ENCODE results near the gene ALPG. TPM values are rescaled to one million over a fixed set of nuclear protein-coding genes. Genes with fewer than 3 reads are reported as not detected.
A peak's percentile ranks its signal among the peaks of the same experiment; 100 is the strongest.
"Not testable (repeated sequence)": the region's sequence is repeated elsewhere in the genome, so short reads cannot be mapped to it uniquely, and the experiment has no call there.

Gene ALPG
- total and polyA plus RNA-seq, 2 donors (not counting 3 experiments of a cell fraction or from before 2014, with no cell fraction given) = not detected

DNA sequence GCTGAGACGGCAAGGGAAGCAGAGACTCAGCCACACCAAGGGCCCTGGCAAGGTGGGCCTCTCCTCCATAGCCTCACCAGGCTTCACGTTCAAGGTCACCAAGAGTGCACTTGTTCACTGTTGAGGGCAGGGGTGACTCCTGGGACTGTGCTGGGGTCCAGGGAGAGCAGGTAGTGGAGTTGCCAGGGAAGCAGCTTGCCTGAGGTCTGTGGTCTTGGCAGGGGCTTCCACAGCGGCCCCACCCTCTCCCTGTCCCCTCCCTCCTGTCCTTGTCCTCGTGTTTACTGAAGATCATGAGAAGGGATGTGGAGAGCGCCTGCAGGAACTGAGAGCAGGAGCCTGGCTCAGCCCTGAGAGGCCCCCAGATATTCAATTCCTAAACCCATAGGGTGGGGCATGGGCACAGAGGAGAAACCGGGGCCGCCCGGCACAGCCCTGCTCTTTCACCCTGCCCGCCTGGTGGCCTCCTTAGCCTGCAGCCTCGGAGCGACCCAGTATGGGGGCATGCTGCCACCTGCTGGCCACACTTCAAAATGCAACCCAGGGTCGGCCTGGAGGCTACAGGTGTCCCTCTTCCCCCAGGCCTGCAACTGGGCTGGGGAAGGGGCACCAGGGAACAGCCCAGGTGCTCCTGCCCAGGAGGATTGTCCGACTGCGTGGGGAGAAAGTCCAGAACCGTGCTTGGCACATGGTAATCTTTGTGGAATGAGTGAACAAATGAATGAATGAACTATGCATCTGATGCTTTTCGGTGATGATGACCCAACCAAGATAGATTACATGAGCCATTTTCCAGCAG is 33.8 kb downstream of the ALPG start:
- H2AFZ ChIP-seq (ENCODE audit: low read depth, low read length); H3K27me3 ChIP-seq (ENCODE audit: control insufficient read depth in 2 of 2, insufficient read depth in 2 of 2, low read length in 2 of 2); H3K4me3 ChIP-seq (replicated peaks in 1 of 3; ENCODE audit: insufficient read depth in 1 of 3, low read depth in 1 of 3, low read length in 3 of 3); H3K9me1 ChIP-seq (replicated peaks; ENCODE audit: control insufficient read depth, extremely low read depth, insufficient read depth, low read length); H3K9ac ChIP-seq (replicated peaks; ENCODE audit: extremely low read depth, insufficient read depth, low read length); H3K79me2 ChIP-seq (ENCODE audit: control insufficient read depth, insufficient read depth, low read length); dilution Hi-C loops (cut with MboI; ENCODE audit: extremely low pct_ligation_motif_present, low sequenced_read_pairs); H3K4me1 ChIP-seq (ENCODE audit: control insufficient read depth, extremely low read depth, insufficient read depth, low read length); H3K9me3 ChIP-seq (replicated peaks; ENCODE audit: control insufficient read depth, insufficient read depth, low read length); H3K27ac ChIP-seq (ENCODE audit: insufficient read depth, low read depth, low read length); H3K4me2 ChIP-seq (ENCODE audit: insufficient read depth, low read length); POLR2A ChIA-PET; H3K36me3 ChIP-seq (ENCODE audit: control insufficient read depth in 2 of 2, extremely low read depth in 1 of 2, insufficient read depth in 2 of 2, low read length in 2 of 2); H4K20me1 ChIP-seq (replicated peaks; ENCODE audit: control insufficient read depth, extremely low read depth, insufficient read depth, low read length); BruUV-seq (replicated peaks): not testable (repeated sequence)
- CTCF ChIA-PET = interaction anchor here (1.5 to 2.8 kb wide), 6 partner anchors 73 to 540 kb away, joined by 5 to 45 read pairs (median 12); no protein-coding TSS in a partner anchor
- peak; percentile 70 for FAIRE-seq
- peak; percentile 84 to 94 for TF ChIP-seq CTCF (IDR thresholded peaks at IDR 0.05; ENCODE audit: extremely low read depth in 1 of 2, insufficient read depth in 1 of 2, low read depth in 1 of 2, low read length in 2 of 2)
- peak; percentile 66 for DNase-seq (ENCODE audit: low read depth, low spot score)
- intact Hi-C loops (cut with micrococcal nuclease) = loop anchor here (1.0 kb wide), 4 partner anchors 73 to 540 kb away; no protein-coding TSS in a partner anchor

- intact Hi-C loops (cut with micrococcal nuclease) (no loop called here), dilution Hi-C loops (cut with MboI; ENCODE audit: extremely low pct_ligation_motif_present, low sequenced_read_pairs) (no loop called here)
- Histone ChIP-seq H3K4me3 (replicated peaks in 1 of 3; ENCODE audit: insufficient read depth in 1 of 3, low read depth in 1 of 3, low read length in 3 of 3) (no peak overlapping the region), H4K20me1 (replicated peaks; ENCODE audit: control insufficient read depth, extremely low read depth, insufficient read depth, low read length) (no peaks in the 10 kb centered on the region), H3K27me3 (ENCODE audit: control insufficient read depth in 2 of 2, insufficient read depth in 2 of 2, low read length in 2 of 2) (peaks cover 0 to 2% of the 10 kb centered on the region in 2 experiments), H3K4me2 (ENCODE audit: insufficient read depth, low read length) (no peak overlapping the region), H3K36me3 (ENCODE audit: control insufficient read depth in 2 of 2, extremely low read depth in 1 of 2, insufficient read depth in 2 of 2, low read length in 2 of 2) (no peaks in the 10 kb centered on the region), H3K9me1 (replicated peaks; ENCODE audit: control insufficient read depth, extremely low read depth, insufficient read depth, low read length) (no peaks in the 10 kb centered on the region), H3K79me2 (ENCODE audit: control insufficient read depth, insufficient read depth, low read length) (no peaks in the 10 kb centered on the region), H3K9me3 (replicated peaks; ENCODE audit: control insufficient read depth, insufficient read depth, low read length) (no peaks in the 10 kb centered on the region), H3K9ac (replicated peaks; ENCODE audit: extremely low read depth, insufficient read depth, low read length) (no peak overlapping the region), H3K27ac (ENCODE audit: insufficient read depth, low read depth, low read length) (no peak overlapping the region), H2AFZ (ENCODE audit: low read depth, low read length) (no peak overlapping the region), H3K4me1 (ENCODE audit: control insufficient read depth, extremely low read depth, insufficient read depth, low read length) (no peaks in the 10 kb centered on the region)
- DNase-seq (ENCODE audit: low read depth, low spot score) = no peak
- BruUV-seq (replicated peaks) = no TSS peak
- TF ChIP-seq POLR2A (IDR thresholded peaks at IDR 0.05; ENCODE audit: low read depth, low read length) = no peak
- no peak for TF ChIP-seq MAX (IDR thresholded peaks at IDR 0.05; ENCODE audit: insufficient read depth, insufficient read length)
- no peak for TF ChIP-seq JUN (IDR thresholded peaks at IDR 0.05; ENCODE audit: borderline replicate concordance, insufficient read depth, insufficient read length, low read depth)
- no peak for TF ChIP-seq GATA2 (IDR thresholded peaks at IDR 0.05; ENCODE audit: insufficient read depth, insufficient read length, low read depth, low read length)
- no peak for TF ChIP-seq MYC (IDR thresholded peaks at IDR 0.05; ENCODE audit: low read depth, low read length)
- no peak for TF ChIP-seq FOS (IDR thresholded peaks at IDR 0.05; ENCODE audit: borderline replicate concordance, insufficient read depth, low read length)
- no peak for FAIRE-seq
- CTCF ChIA-PET = interaction anchor here (1.5 to 2.8 kb wide), 2 partner anchors 516 to 540 kb away, joined by 5 to 11 read pairs; no protein-coding TSS in a partner anchor
- POLR2A ChIA-PET = no interaction called here
Measured at GRCh38 chr2:232441147-232441651, 34.6 kb downstream of the ALPG start.

- POLR2A ChIA-PET; H3K4me2 ChIP-seq (ENCODE audit: insufficient read depth, low read length); H3K27ac ChIP-seq (ENCODE audit: insufficient read depth, low read depth, low read length); BruUV-seq (replicated peaks); H3K9ac ChIP-seq (replicated peaks; ENCODE audit: extremely low read depth, insufficient read depth, low read length); H2AFZ ChIP-seq (ENCODE audit: low read depth, low read length); H4K20me1 ChIP-seq (replicated peaks; ENCODE audit: control insufficient read depth, extremely low read depth, insufficient read depth, low read length); DNase-seq (ENCODE audit: low read depth, low spot score); H3K9me3 ChIP-seq (replicated peaks; ENCODE audit: control insufficient read depth, insufficient read depth, low read length); dilution Hi-C loops (cut with MboI; ENCODE audit: extremely low pct_ligation_motif_present, low sequenced_read_pairs); H3K27me3 ChIP-seq (ENCODE audit: control insufficient read depth in 2 of 2, insufficient read depth in 2 of 2, low read length in 2 of 2); FAIRE-seq; H3K4me3 ChIP-seq (replicated peaks in 1 of 3; ENCODE audit: insufficient read depth in 1 of 3, low read depth in 1 of 3, low read length in 3 of 3); intact Hi-C loops (cut with micrococcal nuclease); H3K79me2 ChIP-seq (ENCODE audit: control insufficient read depth, insufficient read depth, low read length); H3K4me1 ChIP-seq (ENCODE audit: control insufficient read depth, extremely low read depth, insufficient read depth, low read length); H3K9me1 ChIP-seq (replicated peaks; ENCODE audit: control insufficient read depth, extremely low read depth, insufficient read depth, low read length); H3K36me3 ChIP-seq (ENCODE audit: control insufficient read depth in 2 of 2, extremely low read depth in 1 of 2, insufficient read depth in 2 of 2, low read length in 2 of 2): not testable (repeated sequence)
- CTCF ChIA-PET = interaction anchor here (1.5 to 2.8 kb wide), 2 partner anchors 517 to 541 kb away, joined by 5 to 11 read pairs; no protein-coding TSS in a partner anchor
Measured at GRCh38 chr2:232441922-232442321, 35.3 kb downstream of the ALPG start.

Data from endothelial cell of umbilical vein (primary cell).